ENCODE results near the gene HMSD.

The HMSD gene

GRCh38 chr18:63960891-63961290, 11.8 kb downstream of the HMSD start:
- DNase-seq: no peak

- DNase-seq: no peak
These were observed 12.4 kb downstream of the HMSD start for GRCh38 chr18:63961435-63961980.

GRCh38 chr18:63962137-63962536, 13.0 kb downstream of the HMSD start:
- no peak for DNase-seq

- DNase-seq: peak; percentile 65 to 74
These were observed 14.6 kb downstream of the HMSD start for GRCh38 chr18:63963615-63964256.

GRCh38 chr18:63964908-63965307, 15.8 kb downstream of the HMSD start:
- DNase-seq: no peak

- DNase-seq: no peak
These were observed 16.7 kb downstream of the HMSD start for GRCh38 chr18:63965716-63966330.

DNA sequence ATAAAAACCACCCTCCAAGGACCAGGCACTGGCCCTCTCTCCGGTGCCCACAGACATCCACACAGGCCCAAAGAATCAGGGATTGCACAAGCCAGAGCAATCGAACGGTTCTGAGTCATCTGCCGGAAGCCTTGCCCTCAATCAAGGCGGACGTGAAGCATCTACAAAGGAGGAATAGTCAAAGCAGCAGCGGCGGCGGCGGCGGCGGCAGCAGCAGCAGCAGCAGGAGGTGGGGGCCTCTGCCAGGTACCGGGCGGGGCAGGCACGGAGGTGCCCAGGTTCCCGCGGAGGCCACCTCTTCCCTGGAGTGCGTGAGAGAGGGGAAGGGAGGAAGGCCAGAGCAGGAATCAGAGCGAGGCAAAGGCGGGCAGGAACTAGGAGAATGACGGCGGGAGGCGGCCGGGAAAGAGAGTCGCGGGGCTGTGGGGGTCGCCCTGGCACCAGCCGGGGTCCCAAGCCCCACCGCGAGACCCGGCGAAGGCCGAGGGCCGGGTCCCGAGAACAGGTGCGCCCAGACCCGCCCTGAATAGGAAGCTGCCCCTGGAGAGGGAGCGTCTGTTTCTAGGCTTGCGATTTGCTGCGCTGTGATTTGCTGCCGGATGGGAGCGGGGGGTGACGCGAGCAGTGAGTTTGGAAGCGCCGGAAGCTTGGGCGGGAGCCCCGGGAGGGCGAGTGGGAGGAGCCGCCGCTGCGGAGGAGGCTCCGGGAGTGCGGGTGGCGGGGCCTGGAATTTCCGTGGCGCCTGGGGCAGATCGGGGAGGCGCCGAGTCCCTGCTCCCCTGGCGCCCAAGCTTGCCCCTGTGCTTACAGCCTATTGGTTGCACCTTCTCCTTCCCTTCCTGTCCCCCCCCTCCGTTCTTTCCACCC, 21.1 kb downstream of the HMSD start, which contains the start of gene SERPINB8:
Gene SERPINB8, plus strand, starts transcription at position 140 of the 867 bp plus-strand sequence. CDS start 8,228 bp downstream, outside the sequence.
- peak; percentile 78 to 81 for DNase-seq

DNA sequence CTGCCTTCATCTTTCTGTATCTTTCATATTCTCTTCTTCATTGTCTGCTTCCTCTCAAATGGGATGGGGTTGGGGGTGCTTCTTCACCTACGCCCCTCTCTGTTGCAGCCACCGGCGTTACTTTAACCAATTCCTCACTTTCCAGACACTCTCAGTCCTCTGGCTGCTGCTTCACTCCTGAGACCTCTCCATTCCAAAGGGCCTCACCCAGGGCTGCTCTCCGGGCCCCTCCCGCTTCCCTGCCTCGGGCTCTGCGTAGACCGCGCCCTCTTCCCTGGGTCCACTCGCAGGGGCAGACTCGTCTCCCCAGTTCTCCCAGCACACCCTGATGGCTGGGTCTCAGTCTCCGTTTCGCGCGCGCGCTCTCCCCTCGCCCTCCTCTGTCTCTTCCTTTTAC, 21.7 kb downstream of the HMSD start:
- no peak for DNase-seq

GRCh38 chr18:63971320-63972001, 22.4 kb downstream of the HMSD start:
- DNase-seq: no peak

DNA sequence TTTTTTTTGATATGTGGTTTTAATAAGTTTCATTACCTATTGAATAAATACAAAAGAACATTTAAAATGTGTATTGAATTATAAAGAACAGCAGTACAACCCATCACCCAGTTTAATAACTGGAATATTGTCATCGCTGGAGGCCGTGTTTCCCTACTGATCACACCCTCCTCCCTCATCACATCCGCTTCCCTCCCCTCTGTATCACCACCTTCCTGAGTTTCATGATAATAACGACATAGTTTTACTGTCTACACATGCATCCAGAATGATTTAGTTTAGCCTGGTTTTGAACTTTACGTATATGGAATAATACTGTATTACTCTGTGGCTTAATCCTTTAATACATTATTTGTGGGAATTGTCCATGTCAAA, 22.9 kb downstream of the HMSD start:
- DNase-seq: no peak

DNA sequence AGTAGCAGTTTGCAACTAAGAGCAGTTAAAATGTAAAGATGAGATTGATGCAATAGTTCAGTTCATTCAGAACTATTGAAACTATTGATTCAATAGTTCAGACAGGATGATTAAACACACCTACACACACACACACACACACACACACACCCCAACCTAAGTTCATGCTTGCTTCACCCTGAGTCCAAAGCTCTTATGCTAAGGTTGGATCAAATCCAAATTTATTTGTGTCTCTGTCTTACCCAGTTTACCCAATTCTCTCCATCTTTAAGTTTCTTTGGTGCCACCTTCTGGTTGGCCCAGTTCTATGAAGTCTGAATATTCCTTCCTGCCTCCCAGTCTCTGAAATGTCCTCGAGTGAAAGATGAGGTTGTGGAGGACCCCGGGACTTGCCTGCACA, 25.9 kb downstream of the HMSD start:
- peak in 1 of 2 donors; percentile 34 for DNase-seq

DNA sequence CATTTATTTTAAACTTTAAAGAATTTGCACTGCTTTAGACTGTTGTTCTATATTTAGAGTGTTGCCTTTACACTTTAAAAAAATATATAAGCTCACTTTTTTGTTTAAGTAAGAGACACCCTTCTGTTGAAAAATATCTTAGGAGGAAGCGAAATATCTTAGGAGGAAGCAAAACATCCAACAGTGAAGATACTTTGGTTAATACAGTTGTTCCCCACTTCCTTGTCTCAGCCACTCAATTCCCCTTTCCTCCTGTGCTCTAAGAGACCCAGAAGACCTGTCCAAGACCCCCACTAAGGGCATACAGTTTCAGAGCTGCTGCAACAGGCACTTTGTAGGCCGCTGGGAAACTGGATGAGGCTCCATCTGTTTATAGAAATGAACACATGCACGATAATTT, 26.5 kb downstream of the HMSD start:
- no peak for DNase-seq

GRCh38 chr18:63977040-63977439, 27.9 kb downstream of the HMSD start:
- DNase-seq: no peak

DNA sequence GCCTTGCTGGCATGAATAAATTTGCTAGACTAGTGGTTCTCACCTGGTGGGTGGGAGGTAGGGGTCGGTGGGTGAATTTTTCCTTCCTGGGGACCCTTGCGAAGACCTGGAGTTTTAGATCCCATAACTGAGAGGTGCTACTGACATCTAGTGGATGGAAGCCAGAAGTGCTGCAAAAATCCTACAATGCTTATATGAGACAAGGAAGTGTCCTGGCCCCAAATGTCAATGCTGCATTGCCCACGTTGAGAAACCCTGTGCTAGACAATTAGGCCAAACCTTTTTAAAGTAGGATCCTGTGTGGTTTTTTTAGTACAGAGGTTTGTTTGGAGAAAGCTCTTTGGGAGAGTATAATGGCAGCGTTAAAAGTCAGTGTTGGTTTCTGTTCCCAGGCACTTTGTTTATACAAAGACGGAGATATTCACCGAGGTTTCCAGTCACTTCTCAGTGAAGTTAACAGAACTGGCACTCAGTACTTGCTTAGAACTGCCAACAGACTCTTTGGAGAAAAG, 30.4 kb downstream of the HMSD start:
- DNase-seq: peak; percentile 25 to 61

DNA sequence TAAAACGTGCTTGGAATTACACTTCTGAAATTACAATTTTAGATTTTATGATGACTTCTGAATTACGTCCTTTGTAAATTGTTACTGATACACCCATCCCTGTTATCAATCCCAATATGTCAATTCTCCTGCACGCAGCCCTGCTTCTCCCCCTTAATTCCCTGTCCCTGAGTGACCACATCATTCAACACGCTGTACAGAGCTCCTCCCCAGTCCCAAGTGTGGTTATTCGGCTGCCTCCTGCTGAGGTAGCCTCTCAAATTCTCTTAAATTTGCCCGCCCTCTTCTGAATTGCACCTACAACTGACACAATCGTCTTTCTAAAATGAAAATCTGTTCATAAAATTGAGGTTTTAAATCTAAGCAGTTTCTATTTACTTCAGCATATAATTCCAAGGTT, 30.9 kb downstream of the HMSD start:
- no peak for DNase-seq

GRCh38 chr18:63980896-63981460, 31.9 kb downstream of the HMSD start:
- no peak for DNase-seq

DNA sequence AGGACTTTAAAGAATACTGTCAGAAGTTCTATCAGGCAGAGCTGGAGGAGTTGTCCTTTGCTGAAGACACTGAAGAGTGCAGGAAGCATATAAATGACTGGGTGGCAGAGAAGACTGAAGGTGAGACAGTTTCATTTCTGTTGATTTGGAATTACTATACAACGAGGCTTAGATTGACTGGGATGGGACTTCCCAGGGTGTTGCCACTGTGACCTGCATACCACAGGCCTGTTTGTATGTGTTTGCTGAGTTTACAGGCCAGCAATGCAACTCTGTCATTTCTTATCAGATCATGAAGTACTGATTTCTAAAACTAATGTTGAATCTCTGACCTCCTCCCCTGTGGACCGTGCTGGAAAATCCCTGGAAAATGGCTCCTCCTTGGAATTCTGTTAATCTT, 32.6 kb downstream of the HMSD start:
- no peak for DNase-seq

DNA sequence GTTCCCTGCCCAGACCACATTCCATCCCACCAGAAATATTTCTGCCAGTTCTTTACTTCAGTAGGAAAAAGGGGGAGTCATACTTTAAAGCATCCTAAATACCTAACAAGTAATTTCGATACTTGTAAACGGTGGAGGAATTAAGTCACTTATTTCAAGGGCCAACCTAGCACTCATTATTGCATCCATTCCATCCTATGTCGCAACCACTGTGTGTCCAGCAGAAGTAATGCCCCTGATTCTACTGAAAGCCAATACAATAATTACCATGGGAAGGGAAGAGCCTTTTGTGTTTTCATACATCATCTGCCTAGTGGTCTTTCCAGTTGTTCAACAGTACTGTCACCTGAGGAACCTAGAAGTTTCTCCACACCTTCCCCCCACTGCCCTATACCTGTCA, 33.3 kb downstream of the HMSD start:
- DNase-seq: no peak

GRCh38 chr18:63986885-63987284, 37.8 kb downstream of the HMSD start:
- no peak for DNase-seq

DNA sequence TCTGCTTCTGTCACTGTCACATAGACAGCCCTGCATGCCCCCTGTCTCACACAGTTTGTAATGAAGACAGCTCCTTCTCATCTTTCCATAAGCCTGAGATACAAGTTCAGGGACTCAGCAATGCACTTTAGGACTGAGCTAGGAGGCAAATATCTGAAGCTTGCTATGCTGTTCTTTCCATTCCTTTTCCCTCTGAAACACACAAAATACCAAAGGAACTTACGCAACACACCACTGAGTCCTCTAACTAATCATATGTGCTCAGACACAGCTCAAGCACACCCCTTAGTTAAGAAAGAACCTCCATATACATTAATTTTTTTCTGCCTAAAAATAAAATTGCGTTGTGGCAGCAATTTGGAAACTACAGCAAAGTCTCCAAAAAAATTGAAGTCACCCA, 38.6 kb downstream of the HMSD start:
- DNase-seq: no peak

- DNase-seq: no peak
These were observed 43.6 kb downstream of the HMSD start for GRCh38 chr18:63992751-63993150.

GRCh38 chr18:63994783-63995399, 45.8 kb downstream of the HMSD start:
- DNase-seq: peak in 1 of 2 donors; percentile 48

All from CD4-positive, alpha-beta T cell treated with Interferon alpha-2 for 1 hour (primary cell).